Activated CD8-positive, alpha-beta memory T cell treated with anti-CD3 and anti-CD28 coated beads for 36 hours (primary cell): ENCODE measurements around the gene DEFB131A. TPM values are rescaled to one million over a fixed set of nuclear protein-coding genes. Genes with fewer than 3 reads are reported as not detected.
"Not testable (repeated sequence)": the region's sequence is repeated elsewhere in the genome, so short reads cannot be mapped to it uniquely, and the experiment has no call there.

Experiments used
- CTCF ChIA-PET: fragments of 350-600 bp; sonication (Branson Sonifier 250); formaldehyde crosslinking; loops from one replicate; lab custom pipeline; 2021; ENCODE audit warnings: antibody characterized with exemption; lab: Charles Lee
- POLR2A ChIA-PET: fragments of 350-600 bp; sonication (Branson Sonifier 250); formaldehyde crosslinking; loops from one replicate; lab custom pipeline; 2021; ENCODE audit warnings: antibody characterized with exemption; lab: Charles Lee
- total RNA-seq, 2 experiments: library from RNA; stranded (reverse); gene quantifications; one replicate each; pipeline ENCODE4 v1.2.3, GENCODE V29; 2021

The DEFB131A gene
- total RNA-seq = not detected

DNA sequence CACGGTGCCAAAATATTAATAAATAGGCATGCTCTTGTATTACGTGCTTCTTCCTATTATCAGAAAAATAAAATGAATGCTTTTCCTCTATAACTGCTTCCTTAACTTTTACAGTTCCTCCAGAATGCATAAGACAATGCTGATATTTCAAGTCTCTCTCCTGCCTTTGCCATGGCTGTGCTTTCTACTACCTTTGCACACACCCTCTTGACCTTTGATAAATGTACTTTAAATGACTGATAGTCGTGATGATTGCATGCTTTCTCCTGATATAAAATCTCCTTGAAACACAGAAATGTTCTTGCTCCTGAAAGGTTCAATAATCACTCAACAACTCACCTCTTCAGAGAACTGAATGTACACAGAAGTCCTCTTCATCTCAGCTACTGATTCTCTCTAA, at the start of gene DEFB131A:
DEFB131A (plus strand) TSS at position 301 of the 400 bp plus-strand sequence. CDS start 120 bp downstream, outside the sequence.
- POLR2A ChIA-PET = not testable (repeated sequence)

GRCh38 chr4:9405774-9406173, 38.4 kb upstream of the DEFB131A start:
- POLR2A ChIA-PET, CTCF ChIA-PET: not testable (repeated sequence)

More for the DNA sequence above, at the start of gene DEFB131A:
- CTCF ChIA-PET = not testable (repeated sequence)

DNA sequence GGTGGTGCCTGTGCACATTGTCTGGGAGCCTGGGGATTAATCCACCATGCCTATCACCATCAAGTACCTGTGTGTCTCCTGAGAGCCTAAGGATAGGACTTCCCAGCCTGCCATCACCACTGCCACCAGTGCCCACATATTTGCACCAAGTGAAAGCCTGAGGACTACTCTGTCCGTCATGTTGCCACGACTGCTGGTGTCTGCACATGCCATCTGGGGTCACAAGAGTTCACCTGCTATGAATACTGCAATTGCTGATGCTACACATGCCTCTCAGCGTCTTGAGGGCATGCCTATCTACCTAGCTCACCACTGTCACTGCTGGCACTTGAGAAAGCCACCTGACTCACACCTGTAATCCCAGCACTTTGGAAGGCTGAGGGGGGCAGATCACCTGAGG, 37.7 kb upstream of the DEFB131A start:
- POLR2A ChIA-PET, CTCF ChIA-PET: not testable (repeated sequence)

DNA sequence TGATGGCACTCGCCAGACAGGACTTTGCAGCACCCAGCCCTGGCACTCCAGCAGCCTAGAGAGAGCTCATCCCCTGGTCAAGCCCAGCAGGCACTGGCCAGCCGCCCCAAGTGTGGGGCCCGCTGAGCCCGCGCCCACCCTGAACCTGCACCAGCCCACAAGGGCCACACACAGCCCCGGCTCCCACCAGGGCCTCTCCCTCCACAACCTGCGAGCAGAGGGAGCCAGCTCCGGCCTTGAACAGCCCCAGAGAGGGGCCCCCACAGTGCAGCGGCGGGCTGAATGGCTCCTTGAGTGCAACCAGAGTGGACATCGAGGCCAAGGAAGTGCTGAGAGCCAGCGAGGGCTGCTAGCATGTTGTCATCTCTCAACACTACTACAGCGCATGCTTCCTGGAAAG, 34.4 kb upstream of the DEFB131A start:
- ChIA-PET CTCF (no interaction called here), POLR2A (no interaction called here)

GRCh38 chr4:9421884-9422455, 22.2 kb upstream of the DEFB131A start:
- CTCF ChIA-PET = not testable (repeated sequence)

GRCh38 chr4:9425916-9426315, 18.3 kb upstream of the DEFB131A start:
- CTCF ChIA-PET, POLR2A ChIA-PET: not testable (repeated sequence)

More at GRCh38 chr4:9421884-9422455, 22.2 kb upstream of the DEFB131A start:
- POLR2A ChIA-PET = not testable (repeated sequence)

- CTCF ChIA-PET, POLR2A ChIA-PET: not testable (repeated sequence)
Measured at GRCh38 chr4:9430061-9430460, 14.2 kb upstream of the DEFB131A start.

GRCh38 chr4:9433320-9433719, 10.9 kb upstream of the DEFB131A start:
- POLR2A ChIA-PET, CTCF ChIA-PET: not testable (repeated sequence)

- POLR2A ChIA-PET, CTCF ChIA-PET: not testable (repeated sequence)
Measured at GRCh38 chr4:9436728-9437127, 7.5 kb upstream of the DEFB131A start.

DNA sequence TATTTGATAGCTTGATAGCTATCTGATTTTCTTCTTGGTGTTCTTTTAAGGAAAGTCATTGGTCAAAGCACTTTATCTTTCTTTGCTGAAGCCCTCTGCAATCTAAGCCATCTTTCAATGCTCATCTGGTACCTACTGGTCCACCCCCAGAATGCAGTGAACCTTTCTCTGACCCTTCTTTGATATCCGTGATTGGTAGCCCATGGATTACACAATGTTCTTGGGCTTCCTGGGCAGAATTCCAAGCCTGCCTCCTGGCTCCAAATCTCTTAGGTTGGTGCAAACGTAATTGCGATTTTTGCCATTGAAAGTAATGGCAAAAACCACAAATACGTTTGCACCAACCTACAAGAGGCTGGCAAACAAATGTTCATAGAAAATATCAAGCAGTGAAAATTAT, 1.9 kb upstream of the DEFB131A start:
- POLR2A ChIA-PET, CTCF ChIA-PET: not testable (repeated sequence)

- POLR2A ChIA-PET, CTCF ChIA-PET: not testable (repeated sequence)
Measured at GRCh38 chr4:9444681-9445080, 467 bp downstream of the DEFB131A start.

GRCh38 chr4:9452251-9452650, 8.0 kb downstream of the DEFB131A start:
- POLR2A ChIA-PET, CTCF ChIA-PET: not testable (repeated sequence)

GRCh38 chr4:9454284-9454683, 10.1 kb downstream of the DEFB131A start:
- POLR2A ChIA-PET, CTCF ChIA-PET: not testable (repeated sequence)

- CTCF ChIA-PET, POLR2A ChIA-PET: not testable (repeated sequence)
Measured at GRCh38 chr4:9455046-9455445, 10.8 kb downstream of the DEFB131A start.

- CTCF ChIA-PET, POLR2A ChIA-PET: not testable (repeated sequence)
Measured at GRCh38 chr4:9479466-9479865, 35.3 kb downstream of the DEFB131A start.

DNA sequence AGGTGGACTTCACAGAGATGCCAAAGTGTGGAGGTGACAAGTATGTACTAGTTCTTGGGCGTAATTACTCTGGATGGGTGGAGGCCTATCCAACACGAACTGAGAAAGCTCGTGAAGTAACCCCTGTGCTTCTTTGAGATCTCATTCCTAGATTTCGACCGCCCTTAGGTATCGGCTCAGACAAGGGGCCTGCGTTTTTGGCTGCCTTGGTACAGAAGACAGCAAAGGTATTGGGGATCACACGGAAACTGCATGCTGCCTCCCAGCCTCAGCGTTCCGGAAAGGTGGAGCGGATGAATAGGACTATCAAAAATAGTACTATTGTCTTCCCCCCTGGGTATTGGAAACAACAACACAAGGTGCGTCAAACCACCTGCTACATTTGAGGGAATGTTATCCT, 35.9 kb downstream of the DEFB131A start:
- POLR2A ChIA-PET, CTCF ChIA-PET: not testable (repeated sequence)

- CTCF ChIA-PET, POLR2A ChIA-PET: not testable (repeated sequence)
Measured at GRCh38 chr4:9482871-9483270, 38.7 kb downstream of the DEFB131A start.

- CTCF ChIA-PET, POLR2A ChIA-PET: not testable (repeated sequence)
Measured at GRCh38 chr4:9483682-9484081, 39.5 kb downstream of the DEFB131A start.

GRCh38 chr4:9486880-9487279, 42.7 kb downstream of the DEFB131A start:
- CTCF ChIA-PET, POLR2A ChIA-PET: not testable (repeated sequence)

GRCh38 chr4:9488796-9489195, 44.6 kb downstream of the DEFB131A start:
- POLR2A ChIA-PET, CTCF ChIA-PET: not testable (repeated sequence)

DNA sequence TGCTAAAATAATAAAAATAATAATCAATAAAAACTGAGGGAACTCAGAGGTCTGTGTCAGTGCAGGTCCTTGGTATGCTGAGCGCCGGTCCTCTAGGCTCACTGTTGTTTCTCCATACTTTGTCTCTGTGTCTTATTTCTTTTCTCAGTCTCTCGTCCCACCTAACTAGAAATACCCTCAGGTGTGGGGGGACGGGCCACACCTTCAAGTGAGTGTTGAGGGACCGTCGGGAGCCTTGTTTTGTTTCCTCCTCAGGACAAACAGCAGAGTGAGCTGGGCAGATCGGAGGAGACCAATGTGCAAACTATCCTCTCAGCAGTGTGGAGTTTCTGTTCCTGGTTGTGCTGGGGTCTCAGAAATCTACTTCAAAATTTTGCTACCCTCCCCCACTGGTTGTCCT, 46.3 kb downstream of the DEFB131A start:
- CTCF ChIA-PET = not testable (repeated sequence)

GRCh38 chr4:9490986-9491385, 46.8 kb downstream of the DEFB131A start:
- POLR2A ChIA-PET, CTCF ChIA-PET: not testable (repeated sequence)

More for the DNA sequence above, 46.3 kb downstream of the DEFB131A start:
- POLR2A ChIA-PET = not testable (repeated sequence)
